Fibroblast of peridontal ligament (primary cell): ENCODE results near the gene CXCL17.

ENCODE experiments used
- DNase-seq: peaks from one replicate; pipeline ENCODE4 v3.0.0-alpha.2; 2010; ENCODE audit errors: extremely low read depth

Gene CXCL17

GRCh38 chr19:42424712-42425131, 18.0 kb downstream of the CXCL17 start:
- DNase-seq, result no peak

DNA sequence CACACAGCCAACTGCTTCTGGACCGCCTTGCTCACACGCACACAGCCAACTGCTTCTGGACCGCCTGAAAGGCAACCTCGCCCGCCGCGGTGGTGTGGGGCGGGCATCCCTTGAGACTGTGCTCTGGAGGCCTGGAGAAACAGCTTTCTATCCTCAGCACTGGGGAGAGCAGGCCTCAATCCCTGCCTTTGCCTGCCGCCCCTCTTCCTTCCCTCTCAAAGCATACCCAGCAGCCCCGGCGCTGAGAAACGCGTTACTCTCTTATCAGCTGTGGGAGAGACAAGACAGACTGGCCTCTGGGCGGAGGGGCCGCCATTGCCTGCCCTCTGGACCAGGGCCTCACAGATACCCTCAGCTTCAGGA, 18.4 kb downstream of the CXCL17 start:
- DNase-seq, result no peak

GRCh38 chr19:42423462-42424344, 19.0 kb downstream of the CXCL17 start:
- DNase-seq, result peak; percentile 87

DNA sequence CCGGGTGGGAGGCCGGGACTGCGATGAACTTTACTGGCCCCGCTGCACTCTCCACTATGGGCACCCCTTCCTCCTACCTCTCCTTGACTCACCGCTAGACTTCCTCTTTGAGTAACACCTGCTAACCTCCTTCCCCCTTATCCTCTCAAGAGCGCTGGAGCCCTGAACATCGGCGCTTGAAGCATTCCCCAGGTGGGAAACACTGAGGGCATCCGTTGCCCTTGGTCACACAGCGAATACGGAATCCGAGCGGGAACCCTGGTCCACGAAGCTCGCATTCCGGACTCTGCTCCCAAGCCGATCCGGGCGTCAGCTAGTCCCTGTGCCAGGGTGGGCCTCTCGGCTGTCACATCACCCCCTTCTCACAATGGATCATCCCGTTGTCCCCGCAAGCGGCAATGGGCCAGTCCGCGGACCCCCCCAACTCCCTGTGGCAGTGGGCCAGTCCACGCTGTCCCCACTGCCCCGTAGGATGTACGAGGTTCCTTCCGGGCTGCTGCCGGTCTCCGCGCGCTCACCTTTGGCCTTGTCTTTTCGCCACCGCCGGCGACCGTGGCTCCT, 19.8 kb downstream of the CXCL17 start:
- no peak for DNase-seq

GRCh38 chr19:42422092-42422900, 20.4 kb downstream of the CXCL17 start:
- DNase-seq, result no peak

DNA sequence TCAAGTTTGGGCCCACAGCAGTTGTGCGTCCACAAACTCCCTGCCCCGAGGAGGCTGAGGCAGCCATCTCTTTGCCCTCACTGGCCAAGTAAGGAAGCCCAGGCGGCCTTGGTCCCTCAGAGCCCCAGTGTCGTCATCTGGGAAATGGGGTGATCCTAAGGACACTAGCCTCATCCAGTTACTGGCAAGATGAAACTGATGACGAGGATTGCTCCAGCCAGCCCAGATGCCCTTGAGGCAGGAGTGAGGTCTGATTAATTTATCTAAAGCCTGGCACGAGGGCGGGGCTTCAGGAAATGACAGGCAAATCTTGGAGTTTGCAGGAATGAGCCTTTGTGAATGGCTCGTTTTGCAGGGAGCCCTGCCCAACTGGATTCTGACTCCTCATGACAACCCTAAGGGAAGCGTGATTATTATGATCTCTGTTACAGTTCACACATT, 21.1 kb downstream of the CXCL17 start:
- DNase-seq, result no peak

DNA sequence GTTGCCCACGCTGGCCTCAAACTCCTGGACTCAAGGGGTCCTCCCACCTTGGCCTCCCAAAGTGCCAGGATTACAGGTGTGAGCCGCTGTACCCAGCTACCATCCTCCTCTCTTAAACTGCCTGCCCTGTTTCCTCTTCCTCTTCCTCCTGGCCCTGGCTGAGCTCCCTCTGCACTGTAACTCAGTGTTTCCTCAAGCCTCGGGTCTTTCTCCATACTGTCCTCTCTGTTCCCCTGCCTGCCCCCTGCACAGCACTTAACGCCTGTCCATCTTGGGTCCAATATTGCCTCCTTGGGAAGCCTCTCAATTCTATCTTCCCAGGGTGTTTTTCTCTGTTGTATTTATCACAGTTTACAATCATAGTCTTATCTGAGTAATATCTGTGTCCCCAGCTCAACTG, 21.6 kb downstream of the CXCL17 start:
- DNase-seq, result no peak

GRCh38 chr19:42420055-42420544, 22.6 kb downstream of the CXCL17 start:
- DNase-seq, result peak; percentile 37

DNA sequence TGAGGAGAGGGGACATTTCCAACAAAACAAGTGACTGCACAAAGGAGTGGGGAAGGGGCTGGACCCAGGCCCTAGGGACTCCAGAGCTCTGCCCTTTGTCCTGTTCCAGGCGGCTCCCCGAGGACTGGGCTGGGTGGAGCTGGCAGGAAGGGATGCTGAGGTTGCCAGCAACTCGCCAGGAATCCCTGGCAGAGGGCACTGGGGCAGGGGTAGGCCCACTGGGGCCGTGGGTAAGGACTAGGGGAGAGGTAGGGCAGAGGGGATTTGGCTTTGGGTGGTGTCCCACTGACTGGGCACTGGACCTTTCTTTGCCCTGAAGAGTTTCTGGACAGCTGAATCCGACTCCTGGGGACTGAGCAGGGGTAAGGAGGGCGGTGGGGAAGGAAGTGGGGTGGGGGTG, 23.4 kb downstream of the CXCL17 start:
- DNase-seq, result no peak

GRCh38 chr19:42412661-42413076, 30.1 kb downstream of the CXCL17 start:
- DNase-seq, result no peak

DNA sequence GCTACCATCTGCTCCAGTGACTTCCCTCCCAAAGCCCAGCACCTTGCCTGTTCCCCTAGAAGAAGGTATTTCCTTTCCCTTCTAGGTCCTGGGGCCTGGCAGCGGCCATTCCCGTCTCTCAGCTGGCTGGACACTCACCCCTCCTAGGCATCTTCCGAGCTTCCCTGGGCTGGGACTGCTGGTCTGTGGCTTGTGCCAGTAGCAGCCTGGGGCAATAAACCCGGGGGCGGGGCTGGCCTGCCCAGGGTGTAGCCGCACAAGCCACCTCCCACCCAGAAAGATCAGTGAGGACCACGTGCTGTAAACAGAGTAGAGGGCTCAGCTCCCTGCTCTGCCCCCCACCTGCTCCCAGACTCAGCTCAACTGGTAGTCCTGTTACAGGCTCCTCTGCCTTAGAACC, 30.5 kb downstream of the CXCL17 start:
- DNase-seq, result no peak

- no peak for DNase-seq
Observed at GRCh38 chr19:42411581-42412178, 31.1 kb downstream of the CXCL17 start.

DNA sequence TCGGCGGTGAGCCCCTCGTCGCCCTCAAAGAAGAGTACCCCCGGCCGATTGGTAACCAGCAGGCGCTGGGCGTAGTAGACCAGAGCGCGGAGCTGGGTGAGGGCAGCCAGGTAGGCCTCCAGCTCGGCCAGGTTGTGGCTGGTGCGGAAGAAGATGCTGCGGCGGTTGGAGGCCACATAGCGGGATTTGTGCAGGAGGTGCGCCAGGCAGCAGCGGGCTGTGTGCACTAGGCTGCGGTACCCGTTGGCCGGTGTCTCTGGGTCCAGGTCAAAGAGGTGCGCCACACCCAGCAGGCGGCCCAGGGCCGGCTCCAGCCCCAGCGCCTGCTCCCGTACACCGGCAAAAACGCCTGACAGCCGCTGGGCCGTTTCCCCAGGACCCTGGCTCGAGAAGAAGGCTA, 32.4 kb downstream of the CXCL17 start:
- no peak for DNase-seq

DNA sequence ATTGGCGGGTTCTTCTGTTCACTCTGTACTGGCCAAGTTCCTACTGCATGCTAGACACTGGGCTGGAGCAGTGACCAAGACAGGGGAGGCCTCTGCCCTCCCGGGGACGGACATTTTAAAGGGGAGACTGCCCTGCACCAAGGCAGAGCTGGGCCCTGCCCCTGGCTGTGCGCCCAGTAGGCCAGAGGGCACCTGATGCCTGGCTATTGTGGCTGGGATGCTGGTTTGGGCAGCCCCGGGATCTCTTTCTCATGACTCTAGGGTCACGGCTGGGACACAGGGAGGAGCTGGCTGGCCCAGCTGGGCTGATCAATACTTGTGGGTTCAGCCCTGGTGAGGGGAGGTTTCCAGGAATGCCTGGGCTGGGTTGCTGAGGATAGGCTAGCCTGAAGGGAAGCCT, 33.3 kb downstream of the CXCL17 start:
- DNase-seq, result peak; percentile 16

DNA sequence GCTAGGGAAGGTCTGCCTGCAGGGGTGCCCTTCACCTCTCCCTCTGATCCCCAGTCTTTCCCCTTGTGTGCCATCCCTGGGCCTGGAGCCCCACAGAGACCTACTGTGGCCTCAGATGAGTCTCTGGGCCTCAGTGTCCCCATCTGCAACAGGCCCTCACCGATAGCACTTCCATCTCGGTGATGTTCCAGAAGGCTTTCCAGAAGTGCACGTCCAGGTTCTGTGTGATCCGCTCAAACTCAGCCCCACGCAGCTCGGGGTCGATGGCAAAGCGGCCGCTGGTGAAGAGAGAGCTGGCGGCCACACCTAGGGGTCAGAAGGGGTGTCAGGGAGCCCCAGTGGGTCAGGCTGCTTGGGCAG, 35.0 kb downstream of the CXCL17 start:
- DNase-seq, result no peak

- DNase-seq, result no peak
Observed at GRCh38 chr19:42407085-42407815, 35.5 kb downstream of the CXCL17 start.

DNA sequence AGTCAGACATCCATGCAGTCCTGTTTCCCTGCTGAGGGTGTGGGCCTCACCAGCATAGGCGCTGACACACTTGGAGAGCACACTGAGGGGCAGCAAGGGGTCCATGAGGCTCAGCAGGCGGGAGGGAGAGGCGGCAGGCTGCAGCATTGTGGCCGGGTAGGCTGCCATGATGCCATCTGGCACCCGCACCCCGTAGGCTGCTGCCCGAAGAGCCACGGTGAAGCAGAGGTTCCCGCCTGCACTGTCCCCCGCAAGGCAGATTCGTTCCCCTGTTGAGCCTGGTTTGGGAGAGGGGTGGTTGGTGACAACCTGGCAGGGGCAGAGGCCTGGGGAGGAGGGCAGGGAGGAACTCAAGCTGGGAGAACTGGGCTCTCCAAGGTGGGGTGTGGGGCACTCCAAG, 36.6 kb downstream of the CXCL17 start:
- no peak for DNase-seq

DNA sequence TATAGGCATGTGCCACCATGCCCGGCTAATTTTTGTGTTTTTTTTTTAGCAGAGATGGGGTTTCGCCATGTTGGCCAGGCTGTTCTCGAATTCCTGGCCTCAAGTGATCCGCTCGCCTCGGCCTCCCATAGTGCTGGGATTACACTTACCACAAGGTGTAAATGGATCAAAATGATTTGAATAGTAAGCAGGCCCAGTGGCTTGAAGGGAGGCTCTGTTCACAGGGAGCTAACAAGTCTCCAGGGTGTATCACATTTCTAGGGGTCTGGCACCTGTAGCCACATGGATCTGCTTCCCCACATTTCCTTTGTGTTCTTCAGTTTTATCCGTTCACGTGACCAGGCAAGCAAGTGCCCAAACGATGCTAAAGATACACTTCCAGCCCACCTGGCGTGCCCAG, 39.2 kb downstream of the CXCL17 start:
- DNase-seq, result no peak

DNA sequence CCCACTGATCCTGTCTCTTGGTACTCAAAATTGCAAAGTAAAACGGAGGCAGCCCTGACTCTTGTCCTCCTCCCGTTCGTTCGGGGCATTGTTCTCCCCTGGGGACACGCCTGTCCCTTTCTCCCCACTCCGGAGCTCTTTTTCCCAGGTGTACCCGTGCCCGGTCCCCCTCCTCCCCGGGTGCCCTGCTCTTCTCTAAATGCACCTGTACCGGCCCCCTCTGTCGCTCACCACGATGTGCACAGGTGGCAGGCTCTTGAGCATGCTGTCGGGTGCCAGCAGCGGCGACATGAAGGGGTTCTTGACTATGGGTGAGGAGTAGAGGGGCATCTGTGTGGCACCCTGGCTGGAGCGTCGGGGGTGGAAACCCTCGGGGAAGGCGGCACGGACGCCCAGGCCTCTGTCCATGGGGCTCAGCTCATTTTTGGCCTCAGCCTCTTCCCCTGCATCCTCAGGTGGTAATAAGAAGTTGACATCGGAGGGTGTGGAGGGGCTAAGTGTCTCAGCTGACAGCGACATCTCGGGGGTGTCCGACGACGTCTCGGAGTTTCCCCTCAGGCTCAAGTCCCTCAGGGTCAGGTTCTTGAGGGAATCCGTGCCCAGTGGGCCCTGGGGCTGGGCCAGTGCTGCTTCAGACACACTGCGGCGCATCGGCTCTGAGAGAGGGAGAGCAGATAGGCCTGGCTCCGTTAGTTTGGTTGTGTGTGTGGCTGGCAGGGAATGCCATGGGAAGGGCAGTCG, 40.2 kb downstream of the CXCL17 start:
- no peak for DNase-seq
